Gastrocnemius medialis (tissue), 4 donors: ENCODE data around the gene MS4A10. TPM values are rescaled to one million over a fixed set of nuclear protein-coding genes. Genes with fewer than 3 reads are reported as not detected.

Experiments
- ATAC-seq, 2 donors: fragments of 150-250 bp; one replicate each; pipeline ENCODE4 v1.9.1; 2016
- DNase-seq, 2 donors: peaks; one replicate each; pipeline ENCODE4 v3.0.0-alpha.2; 2019
- H3K27ac ChIP-seq, 4 donors: fragments of 200-600 bp; sonication (generic); 1 replicate in 1 of 4; 2 replicates in 3 of 4; pipeline ENCODE4 v1.5.1; 2016 to 2018; ENCODE audit warnings: mild to moderate bottlenecking in 2 of 4, moderate library complexity in 1 of 4
- H3K27me3 ChIP-seq, 3 donors: fragments of 200-600 bp; sonication (generic) in 2 of 3; 1 replicate in 1 of 3; 2 replicates in 2 of 3; pipeline versions ENCODE4 v1.5.1 to v1.6.0; 2016 to 2019; ENCODE audit warnings: mild to moderate bottlenecking in 1 of 3, moderate library complexity in 1 of 3
- H3K36me3 ChIP-seq, 2 donors: fragments of 200-600 bp; sonication (generic) in 1 of 2; one replicate each; pipeline ENCODE4 v1.5.1; 2017 to 2018
- H3K4me1 ChIP-seq, 2 donors: fragments of 200-600 bp; sonication (generic) in 1 of 2; one replicate each; pipeline ENCODE4 v1.5.1; 2016 to 2017; ENCODE audit warnings: mild to moderate bottlenecking in 2 of 2
- H3K4me3 ChIP-seq, 4 donors: fragments of 200-600 bp; sonication (generic) in 3 of 4; 1 replicate in 1 of 4; 2 replicates in 3 of 4; pipeline ENCODE4 v1.5.1; 2016 to 2019; ENCODE audit warnings: mild to moderate bottlenecking in 2 of 4
- H3K9me3 ChIP-seq, 3 donors: fragments of 200-600 bp; sonication (generic) in 2 of 3; 1 replicate in 1 of 3; 2 replicates in 2 of 3; pipeline ENCODE4 v1.5.1; 2016 to 2019
- CTCF ChIP-seq, 5 experiments: fragments of 450-650 bp in 3 of 5; fragments of 200-600 bp in 2 of 5; sonication (generic) in 2 of 5; IDR thresholded peaks in 4 of 5; conservative IDR thresholded peaks in 1 of 5; 1 replicate in 4 of 5; 2 replicates in 1 of 5; pipeline ENCODE4 v1.5.1; 2016 to 2019; ENCODE audit warnings: antibody characterized with exemption in 5 of 5, mild to moderate bottlenecking in 3 of 5, moderate library complexity in 3 of 5
- POLR2A ChIP-seq, 2 donors: fragments of 450-650 bp; IDR thresholded peaks; one replicate each; pipeline ENCODE4 v1.6.1; 2017; ENCODE audit warnings: antibody characterized with exemption in 2 of 2, mild to moderate bottlenecking in 2 of 2, moderate library complexity in 2 of 2
- in situ Hi-C, 4 donors: fragments of 200-750 bp; cut with MboI; loops; one replicate each; pipeline versions ENCODE4 v1.15.0 to v1.8.0; 2017; ENCODE audit warnings: low sequenced_read_pairs in 4 of 4
- intact Hi-C: fragments of 100-400 bp; cut with DNase I; formaldehyde crosslinking; loops from one replicate; pipeline ENCODE4 v1.15.1; 2023; ENCODE audit warnings: low total_unique reads
- total RNA-seq, 4 donors: library from RNA; depleted of rRNA; stranded (reverse); fragments of >200 nt; gene quantifications; one replicate each; pipeline versions ENCODE4 v1.1.0 to v1.2.3, GENCODE V29; 2016

The MS4A10 gene
- total RNA-seq, 4 donors from 2014 or later: not detected

DNA sequence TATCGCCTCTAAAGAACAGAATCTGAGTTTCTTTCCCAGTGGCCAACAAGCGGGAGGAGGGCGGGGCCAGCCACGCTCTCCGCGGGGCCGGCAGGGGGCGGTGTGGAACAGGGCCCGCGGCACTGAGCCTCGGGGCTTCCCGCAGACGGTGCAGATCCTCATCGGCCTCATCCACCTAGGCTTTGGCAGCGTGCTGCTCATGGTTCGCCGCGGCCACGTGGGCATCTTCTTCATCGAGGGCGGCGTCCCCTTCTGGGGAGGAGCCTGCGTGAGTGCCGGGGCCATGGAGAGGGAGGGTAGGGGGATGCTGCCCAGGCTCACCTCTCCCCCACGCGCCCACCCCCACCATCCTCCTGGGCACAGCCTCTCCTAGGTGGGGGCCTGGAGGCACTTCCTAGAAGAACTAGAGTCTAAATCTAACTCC lies 17.7 kb upstream of the MS4A10 start:
- no peak overlapping the region for H3K27ac ChIP-seq
- intact Hi-C loops (no loop called here), in situ Hi-C loops (no loop called here)
- ATAC-seq: no peak
- no peaks in the 10 kb centered on the region for H3K36me3 ChIP-seq
- peak in 1 of 5 experiments; percentile 25 for TF ChIP-seq CTCF (IDR thresholded peaks at IDR 0.05 in 4 of 5, conservative IDR thresholded peaks at IDR 0.05 in 1 of 5)
- no peak for TF ChIP-seq POLR2A (IDR thresholded peaks at IDR 0.05)
- H3K4me3 ChIP-seq: no peak overlapping the region
- peaks cover 0 to 5% (median 0%) of the 10 kb centered on the region in 3 donors for H3K27me3 ChIP-seq
- DNase-seq: no peak
- no peaks in the 10 kb centered on the region for H3K9me3 ChIP-seq
- peaks cover 0 to 4% of the 10 kb centered on the region in 2 donors for H3K4me1 ChIP-seq

- DNase-seq (no peak), ATAC-seq (no peak)
- in situ Hi-C loops: no loop called here
- H3K4me3 ChIP-seq: no peak overlapping the region
- H3K27me3 ChIP-seq: peaks cover 0 to 5% (median 0%) of the 10 kb centered on the region in 3 donors
- H3K4me1 ChIP-seq: no peaks in the 10 kb centered on the region
- no peak overlapping the region for H3K27ac ChIP-seq
- no peak for TF ChIP-seq CTCF (IDR thresholded peaks at IDR 0.05 in 4 of 5, conservative IDR thresholded peaks at IDR 0.05 in 1 of 5)
- no peak for TF ChIP-seq POLR2A (IDR thresholded peaks at IDR 0.05)
- no peaks in the 10 kb centered on the region for H3K36me3 ChIP-seq
- H3K9me3 ChIP-seq: no peaks in the 10 kb centered on the region
- intact Hi-C loops: no loop called here
These were observed 16.9 kb upstream of the MS4A10 start for GRCh38 chr11:60768202-60768601.

DNA sequence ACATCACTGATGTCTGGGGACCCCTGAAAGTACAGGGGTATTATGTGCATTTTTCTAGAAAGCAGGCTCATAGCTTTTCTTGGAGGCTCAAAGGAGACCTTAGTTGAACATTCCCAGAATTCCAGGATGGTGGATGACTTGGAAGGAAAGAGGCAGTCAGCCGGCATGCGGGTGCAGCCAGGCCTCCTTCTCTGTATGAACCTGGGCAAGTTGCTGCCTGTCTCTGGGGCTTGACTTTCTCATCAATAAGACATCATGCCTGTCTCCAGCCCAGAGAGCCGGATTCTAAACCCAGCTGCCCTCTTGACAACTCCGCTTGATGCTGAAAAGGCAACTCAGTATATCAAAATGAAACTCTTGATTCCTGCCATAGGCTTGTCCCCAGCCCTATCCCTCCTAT lies 15.9 kb upstream of the MS4A10 start:
- Histone ChIP-seq H3K4me1 (no peaks in the 10 kb centered on the region), H3K4me3 (no peak overlapping the region), H3K27me3 (peaks cover 0 to 5% (median 0%) of the 10 kb centered on the region in 3 donors), H3K36me3 (no peaks in the 10 kb centered on the region), H3K27ac (no peak overlapping the region), H3K9me3 (no peaks in the 10 kb centered on the region)
- ATAC-seq (no peak), DNase-seq (no peak)
- TF ChIP-seq POLR2A (IDR thresholded peaks at IDR 0.05) (no peak), CTCF (IDR thresholded peaks at IDR 0.05 in 4 of 5, conservative IDR thresholded peaks at IDR 0.05 in 1 of 5) (no peak)
- in situ Hi-C loops (no loop called here), intact Hi-C loops (no loop called here)

DNA sequence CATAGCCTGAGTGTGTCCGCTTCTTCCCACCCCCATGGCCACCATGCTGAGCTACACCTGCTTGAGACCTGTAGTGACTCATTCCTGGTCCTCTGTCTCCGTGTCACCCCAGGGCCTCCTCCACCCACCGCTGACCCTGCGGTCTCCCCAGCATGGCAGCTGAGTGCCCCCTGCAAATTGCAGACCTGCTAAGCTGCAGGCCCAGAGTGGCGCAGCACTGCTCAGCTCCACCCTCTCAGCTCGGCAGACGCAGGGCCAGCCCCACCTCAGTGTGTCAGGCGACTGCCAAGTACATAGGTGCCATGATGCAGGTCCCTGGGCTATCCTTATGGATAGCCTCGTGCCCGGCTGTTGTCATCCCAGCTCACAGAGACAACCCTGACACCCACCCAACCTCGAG lies 15.3 kb upstream of the MS4A10 start:
- ATAC-seq (no peak), DNase-seq (no peak)
- Histone ChIP-seq H3K27ac (no peak overlapping the region), H3K4me3 (no peak overlapping the region), H3K27me3 (peaks cover 0 to 5% (median 0%) of the 10 kb centered on the region in 3 donors), H3K4me1 (no peaks in the 10 kb centered on the region), H3K9me3 (no peaks in the 10 kb centered on the region), H3K36me3 (no peaks in the 10 kb centered on the region)
- TF ChIP-seq POLR2A (IDR thresholded peaks at IDR 0.05) (no peak), CTCF (IDR thresholded peaks at IDR 0.05 in 4 of 5, conservative IDR thresholded peaks at IDR 0.05 in 1 of 5) (no peak)
- in situ Hi-C loops: no loop called here
- intact Hi-C loops: no loop called here

DNA sequence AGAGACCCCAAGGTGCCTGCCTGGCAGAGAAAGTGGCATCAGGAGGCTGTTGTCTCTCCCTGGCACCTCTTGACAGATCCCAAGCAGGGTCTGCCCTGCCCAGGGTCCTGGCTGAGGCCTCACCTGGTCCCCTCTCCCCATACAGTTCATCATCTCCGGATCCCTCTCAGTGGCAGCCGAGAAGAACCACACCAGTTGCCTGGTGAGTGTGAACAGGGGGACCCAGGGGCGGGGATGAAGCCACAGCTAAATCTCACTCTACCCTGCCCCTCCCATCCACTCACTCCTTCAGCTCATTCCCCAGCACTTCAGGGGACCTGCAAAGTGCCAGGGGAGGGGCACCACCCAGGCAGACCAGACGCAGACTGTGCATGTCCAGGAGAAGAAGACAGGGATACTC lies 14.0 kb upstream of the MS4A10 start:
- in situ Hi-C loops: no loop called here
- Histone ChIP-seq H3K4me3 (no peak overlapping the region), H3K4me1 (no peaks in the 10 kb centered on the region), H3K27ac (no peak overlapping the region), H3K9me3 (no peaks in the 10 kb centered on the region), H3K36me3 (no peaks in the 10 kb centered on the region), H3K27me3 (peaks cover 0 to 5% (median 0%) of the 10 kb centered on the region in 3 donors)
- intact Hi-C loops: no loop called here
- no peak for DNase-seq
- ATAC-seq: no peak
- TF ChIP-seq CTCF (IDR thresholded peaks at IDR 0.05 in 4 of 5, conservative IDR thresholded peaks at IDR 0.05 in 1 of 5): no peak
- no peak for TF ChIP-seq POLR2A (IDR thresholded peaks at IDR 0.05)
